NCI-H146 (cell line): ENCODE measurements around the gene PCDHGA1.
A peak's percentile ranks its signal among the peaks of the same experiment; 100 is the strongest.

ENCODE experiments used
- DNase-seq: peaks from one replicate; lab custom pipeline; 2025; lab: John Stamatoyannopoulos, UW

The PCDHGA1 gene

GRCh38 chr5:141492168-141492885 lies 162.0 kb downstream of the PCDHGA1 start:
- no peak for DNase-seq

DNA sequence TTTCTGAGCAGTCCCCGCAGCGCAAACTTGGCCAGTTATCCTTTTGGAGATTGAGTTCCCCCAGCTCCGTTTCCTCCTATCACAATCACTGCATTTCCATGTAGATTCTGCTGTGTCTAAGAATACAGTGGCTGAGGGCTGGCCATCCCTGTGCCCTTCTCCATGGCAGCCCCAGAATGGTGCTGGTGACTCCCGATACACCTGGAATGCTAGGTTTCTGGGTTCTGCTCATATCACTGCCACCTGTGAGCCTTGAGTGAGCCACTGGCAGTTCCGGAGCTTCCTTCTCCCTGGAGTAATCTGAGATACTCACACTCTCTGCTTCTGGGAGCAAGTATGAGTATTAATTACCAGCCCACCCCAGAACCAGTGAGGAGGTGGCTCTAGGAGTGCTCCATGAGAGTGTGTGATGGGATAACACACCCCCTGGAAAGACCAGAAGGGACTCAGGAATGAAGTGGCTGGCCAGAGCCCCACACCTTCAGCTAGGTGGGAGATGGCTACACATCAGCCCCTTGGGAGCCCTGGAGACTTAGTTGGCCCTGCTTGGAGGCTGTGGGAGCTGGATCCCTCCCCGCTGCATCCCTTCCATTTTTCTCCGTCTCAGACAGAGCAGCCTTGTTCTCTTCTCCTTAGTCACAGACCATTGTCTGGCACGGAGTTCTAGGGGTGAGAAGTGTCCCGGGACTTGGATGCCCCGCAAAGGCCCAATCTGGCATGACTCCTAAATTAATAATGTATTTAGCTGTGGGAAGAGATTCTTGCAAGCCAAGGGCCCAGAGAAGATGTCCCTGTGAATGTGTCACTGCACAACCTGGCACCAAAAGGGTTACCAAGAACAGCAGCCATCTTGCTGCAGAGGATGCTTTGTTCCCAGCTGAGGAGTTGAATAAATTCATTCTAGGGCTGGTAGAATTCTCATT lies 163.4 kb downstream of the PCDHGA1 start:
- DNase-seq, result no peak

DNA sequence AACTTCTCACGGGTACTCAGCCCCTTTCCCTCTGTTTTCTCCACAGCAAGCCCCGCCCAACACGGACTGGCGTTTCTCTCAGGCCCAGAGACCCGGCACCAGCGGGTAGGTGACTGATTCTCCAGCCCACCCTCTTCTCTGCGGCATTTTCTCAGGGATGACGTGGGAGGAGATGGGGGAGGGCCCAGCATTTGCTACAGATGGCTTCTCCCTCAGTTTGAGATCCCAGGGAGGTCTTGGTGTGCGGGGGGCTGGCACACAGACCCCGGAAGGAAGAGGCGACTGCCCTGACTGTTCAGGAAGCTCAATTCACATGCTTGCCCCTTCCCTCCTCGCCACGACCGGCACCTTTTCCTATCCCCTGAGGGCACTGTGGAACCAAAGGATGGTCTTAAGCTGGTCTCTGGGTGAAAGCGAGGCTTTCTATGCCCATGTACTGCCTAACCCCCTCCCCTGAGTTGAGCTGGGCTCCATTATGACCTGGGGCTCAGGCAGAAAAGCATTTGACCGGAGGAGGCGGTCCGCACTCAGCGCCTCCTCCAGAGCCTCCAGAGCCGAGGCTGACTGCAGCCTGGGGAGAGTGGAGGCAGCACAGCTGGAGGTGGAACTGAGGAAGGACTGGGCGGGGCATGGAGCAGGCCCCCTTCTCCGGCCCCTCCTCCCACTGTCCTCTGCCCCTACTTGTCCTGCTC lies 164.6 kb downstream of the PCDHGA1 start:
- DNase-seq, result no peak

- no peak for DNase-seq
Observed at GRCh38 chr5:141495453-141495811, 165.1 kb downstream of the PCDHGA1 start.

- DNase-seq, result peak; percentile 59
Observed at GRCh38 chr5:141496038-141496437, 165.7 kb downstream of the PCDHGA1 start.

DNA sequence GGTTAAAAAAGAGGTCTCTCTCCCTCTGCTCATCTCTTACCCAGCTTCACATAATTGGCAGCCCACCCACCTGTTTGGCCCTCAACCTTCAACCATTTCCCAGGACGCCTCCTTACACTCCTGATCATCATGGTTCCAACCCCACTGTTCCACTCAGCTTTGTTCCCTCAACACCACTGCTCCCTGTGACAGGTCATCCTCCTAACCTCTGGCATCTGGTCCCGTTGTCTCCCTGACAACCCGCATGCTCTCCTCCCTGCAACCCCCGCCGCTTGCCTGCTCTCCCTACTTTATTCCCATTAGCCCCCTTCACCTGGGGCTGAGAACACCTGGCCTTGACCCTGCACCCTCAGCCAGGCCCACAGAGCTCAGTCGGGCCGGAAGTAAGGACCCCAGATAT lies 171.4 kb downstream of the PCDHGA1 start:
- DNase-seq, result no peak

DNA sequence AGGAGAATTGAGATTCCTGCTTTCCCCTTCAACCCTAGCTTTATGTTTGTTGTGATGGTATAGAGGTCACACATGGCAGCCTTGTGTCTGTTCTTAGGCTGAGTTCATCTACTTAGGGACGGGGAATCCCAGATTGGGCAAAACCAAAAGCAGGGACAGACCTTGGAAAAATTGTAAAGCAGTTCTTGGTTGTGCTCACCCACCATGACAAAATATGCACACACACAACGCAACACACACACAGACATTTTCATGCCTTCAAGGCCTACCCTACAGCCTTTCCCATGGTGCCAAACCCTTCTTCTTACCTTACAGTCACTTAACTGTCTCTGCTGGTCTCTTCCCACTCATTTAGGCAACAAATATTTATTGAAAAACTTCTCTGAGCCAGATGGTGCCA lies 173.4 kb downstream of the PCDHGA1 start:
- no peak for DNase-seq

DNA sequence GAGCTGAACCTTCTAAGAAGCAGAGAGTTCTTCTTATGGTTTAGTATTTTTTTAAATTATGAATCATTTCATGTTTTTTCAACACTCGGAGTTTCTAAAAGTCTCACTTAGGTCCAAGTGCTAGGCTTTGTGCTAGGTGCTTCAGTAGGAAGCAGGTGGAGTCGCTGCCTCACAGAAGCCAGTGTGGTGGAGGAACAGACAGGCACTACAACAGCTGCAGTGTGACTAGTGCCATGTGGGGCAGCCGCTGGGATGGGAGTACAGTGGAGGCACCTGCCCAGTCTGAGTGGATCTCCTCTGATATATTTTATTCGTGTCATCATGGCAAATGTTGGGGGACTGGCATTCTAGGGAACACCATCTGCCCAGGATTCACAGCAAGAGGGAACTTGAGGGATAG lies 173.9 kb downstream of the PCDHGA1 start:
- DNase-seq, result no peak

GRCh38 chr5:141506381-141507155 lies 176.3 kb downstream of the PCDHGA1 start:
- no peak for DNase-seq

GRCh38 chr5:141507387-141508091 lies 177.2 kb downstream of the PCDHGA1 start:
- no peak for DNase-seq

DNA sequence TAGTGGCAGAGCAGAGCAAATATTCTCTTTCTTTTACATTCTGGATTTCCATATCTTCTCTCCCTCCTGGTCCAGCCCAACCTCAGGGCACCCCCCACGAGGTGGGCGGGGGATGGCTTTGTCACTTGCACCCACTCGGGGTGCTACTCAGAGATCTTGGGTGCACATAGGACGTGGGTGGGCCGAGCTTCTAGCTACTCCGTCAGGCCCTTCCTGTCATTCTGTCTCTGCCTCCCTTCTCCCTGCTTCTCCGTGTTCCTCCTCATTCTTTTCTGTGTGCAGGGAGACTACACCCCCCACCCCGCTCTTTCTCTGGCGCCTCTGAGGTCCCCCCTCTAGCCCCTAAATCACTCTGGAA lies 178.1 kb downstream of the PCDHGA1 start:
- no peak for DNase-seq

DNA sequence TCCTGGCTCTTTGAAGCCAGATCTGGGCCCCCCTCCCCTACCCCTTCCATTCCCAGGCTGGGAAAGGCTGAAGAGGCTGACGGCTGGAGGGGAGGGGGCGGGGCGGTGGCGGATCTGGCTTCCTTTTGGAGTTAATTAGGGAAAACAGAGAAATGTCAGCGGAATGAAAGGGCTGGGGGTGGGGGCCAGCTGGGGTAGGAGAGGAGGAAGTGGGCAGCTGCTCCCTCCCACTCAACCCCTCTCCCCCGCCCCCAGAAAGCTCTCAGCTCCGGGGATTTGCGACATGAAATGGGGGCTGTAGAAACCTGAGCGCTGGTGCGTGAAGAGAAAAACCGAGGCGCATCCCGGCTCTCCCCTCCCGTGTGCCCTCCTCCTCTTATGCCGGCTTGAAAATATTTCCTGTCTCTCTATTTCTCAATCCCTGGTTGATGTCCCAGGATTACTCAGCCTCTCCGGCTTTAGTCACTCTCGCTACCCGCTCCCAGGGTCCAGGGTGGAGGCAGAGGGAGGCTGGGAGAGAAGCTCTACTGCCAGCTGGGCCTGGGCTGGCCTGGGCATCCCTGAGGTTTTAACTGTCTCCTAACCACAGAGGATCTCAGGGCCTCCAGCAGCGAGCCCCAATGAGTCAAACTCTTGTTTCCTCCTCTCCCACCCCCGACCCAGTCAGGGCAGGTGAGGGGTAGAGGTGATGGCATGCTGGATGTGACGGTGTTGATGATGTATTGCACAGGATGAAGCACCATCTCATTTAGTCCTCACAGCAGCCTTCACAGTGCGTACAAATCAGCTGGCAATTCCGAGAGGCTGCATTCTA lies 178.7 kb downstream of the PCDHGA1 start:
- DNase-seq, result no peak

DNA sequence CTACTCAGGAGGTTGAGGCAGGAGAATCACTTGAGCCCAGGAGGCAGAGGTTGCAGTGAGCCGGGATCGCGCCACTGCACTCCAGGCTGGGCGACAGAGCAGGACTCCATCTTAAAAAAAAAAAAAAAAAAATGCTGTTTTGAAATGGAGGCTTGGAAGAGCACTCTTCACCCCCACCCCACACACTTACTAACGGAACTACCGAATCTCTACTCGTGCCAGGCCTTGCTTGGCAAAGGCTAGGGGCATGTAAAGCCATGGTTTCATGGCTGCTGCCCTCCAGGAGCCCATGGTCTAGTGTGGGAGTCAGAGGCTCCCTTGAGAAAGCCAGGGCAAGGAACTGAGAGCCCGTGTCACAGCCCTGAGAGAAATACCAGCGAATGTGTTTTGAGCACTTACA lies 179.8 kb downstream of the PCDHGA1 start:
- no peak for DNase-seq

DNA sequence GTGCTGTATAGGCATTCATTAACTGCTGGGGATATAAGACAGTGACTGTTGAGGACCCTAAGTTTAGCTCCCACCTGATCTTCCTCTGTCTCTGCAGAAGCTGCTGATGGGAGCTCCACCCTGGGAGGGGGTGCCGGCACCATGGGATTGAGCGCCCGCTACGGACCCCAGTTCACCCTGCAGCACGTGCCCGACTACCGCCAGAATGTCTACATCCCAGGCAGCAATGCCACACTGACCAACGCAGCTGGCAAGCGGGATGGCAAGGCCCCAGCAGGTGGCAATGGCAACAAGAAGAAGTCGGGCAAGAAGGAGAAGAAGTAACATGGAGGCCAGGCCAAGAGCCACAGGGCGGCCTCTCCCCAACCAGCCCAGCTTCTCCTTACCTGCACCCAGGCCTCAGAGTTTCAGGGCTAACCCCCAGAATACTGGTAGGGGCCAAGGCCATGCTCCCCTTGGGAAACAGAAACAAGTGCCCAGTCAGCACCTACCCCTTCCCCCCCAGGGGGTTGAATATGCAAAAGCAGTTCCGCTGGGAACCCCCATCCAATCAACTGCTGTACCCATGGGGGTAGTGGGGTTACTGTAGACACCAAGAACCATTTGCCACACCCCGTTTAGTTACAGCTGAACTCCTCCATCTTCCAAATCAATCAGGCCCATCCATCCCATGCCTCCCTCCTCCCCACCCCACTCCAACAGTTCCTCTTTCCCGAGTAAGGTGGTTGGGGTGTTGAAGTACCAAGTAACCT lies 180.7 kb downstream of the PCDHGA1 start:
- DNase-seq, result no peak

GRCh38 chr5:141511771-141512325 lies 181.5 kb downstream of the PCDHGA1 start:
- DNase-seq, result no peak

DNA sequence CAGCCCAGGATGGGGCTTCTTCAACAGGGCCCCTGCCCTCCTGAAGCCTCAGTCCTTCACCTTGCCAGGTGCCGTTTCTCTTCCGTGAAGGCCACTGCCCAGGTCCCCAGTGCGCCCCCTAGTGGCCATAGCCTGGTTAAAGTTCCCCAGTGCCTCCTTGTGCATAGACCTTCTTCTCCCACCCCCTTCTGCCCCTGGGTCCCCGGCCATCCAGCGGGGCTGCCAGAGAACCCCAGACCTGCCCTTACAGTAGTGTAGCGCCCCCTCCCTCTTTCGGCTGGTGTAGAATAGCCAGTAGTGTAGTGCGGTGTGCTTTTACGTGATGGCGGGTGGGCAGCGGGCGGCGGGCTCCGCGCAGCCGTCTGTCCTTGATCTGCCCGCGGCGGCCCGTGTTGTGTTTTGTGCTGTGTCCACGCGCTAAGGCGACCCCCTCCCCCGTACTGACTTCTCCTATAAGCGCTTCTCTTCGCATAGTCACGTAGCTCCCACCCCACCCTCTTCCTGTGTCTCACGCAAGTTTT lies 182.1 kb downstream of the PCDHGA1 start:
- peak; percentile 84 for DNase-seq

- DNase-seq, result peak; percentile 59
Observed at GRCh38 chr5:141512911-141513626, 182.8 kb downstream of the PCDHGA1 start.

GRCh38 chr5:141513627-141514329 lies 183.5 kb downstream of the PCDHGA1 start:
- peak; percentile 79 for DNase-seq
